Activated CD4-positive, alpha-beta T cell treated with anti-CD3 and anti-CD28 coated beads, Interleukin-2, amount 10 ng/mL, durations not matched to agents 24 days and 14 days (primary cell): ENCODE measurements around the gene PEX14. TPM values are rescaled to one million over a fixed set of nuclear protein-coding genes. Genes with fewer than 3 reads are reported as not detected.

Experiments used
- DNase-seq: peaks from one replicate; pipeline ENCODE4 v3.0.0; 2022
- H3K27ac Mint-ChIP-seq: one replicate; pipeline ENCODE4 v1.8.0; 2022; ENCODE audit warnings: mild to moderate bottlenecking, mixed read lengths
- H3K27me3 Mint-ChIP-seq: one replicate; pipeline ENCODE4 v1.8.0; 2022; ENCODE audit warnings: mixed read lengths
- H3K36me3 Mint-ChIP-seq: one replicate; pipeline ENCODE4 v1.8.0; 2022; ENCODE audit warnings: low read depth, mild to moderate bottlenecking, mixed read lengths
- H3K4me1 Mint-ChIP-seq: one replicate; pipeline ENCODE4 v1.8.0; 2021; ENCODE audit warnings: mixed read lengths
- H3K4me3 Mint-ChIP-seq: one replicate; pipeline ENCODE4 v1.8.0; 2022; ENCODE audit warnings: mild to moderate bottlenecking, moderate library complexity, mixed read lengths
- H3K9me3 Mint-ChIP-seq: one replicate; pipeline ENCODE4 v1.8.0; 2021; ENCODE audit warnings: mixed read lengths
- intact Hi-C: fragments of 100-400 bp; cut with micrococcal nuclease; formaldehyde crosslinking; loops from one replicate; pipeline ENCODE4 v1.15.1; 2023
- total RNA-seq: library from RNA; stranded (reverse); gene quantifications from 2 replicates; pipeline ENCODE4 v1.2.3, GENCODE V29; 2022

The PEX14 gene
- total RNA-seq, 1 donor from 2014 or later, result 21.6 TPM

DNA sequence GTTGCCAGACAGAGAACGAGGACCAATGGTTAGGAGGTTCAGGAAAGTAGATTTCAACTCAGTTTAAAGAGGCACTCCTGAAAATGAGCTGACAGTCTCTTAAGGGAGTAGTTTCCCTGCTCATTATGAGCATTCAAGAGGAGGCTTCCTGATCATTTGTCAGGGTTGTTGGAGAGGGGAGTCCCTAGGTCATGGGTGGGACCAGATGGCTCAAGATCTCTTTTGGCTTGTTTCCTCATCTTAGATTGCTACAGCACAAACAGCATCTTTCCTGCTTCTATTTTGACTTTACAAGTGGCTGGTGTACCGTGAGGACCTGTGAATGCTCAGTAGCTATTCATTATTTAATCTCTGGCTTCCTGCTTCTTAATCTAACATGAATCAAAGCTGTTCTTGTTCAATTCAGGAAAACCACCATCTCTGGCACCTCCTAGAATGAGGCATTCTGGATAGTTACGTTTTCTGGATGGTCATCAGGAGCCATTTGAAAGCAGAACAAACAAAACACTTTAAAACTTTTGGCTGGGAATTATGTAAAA, 47.6 kb downstream of the PEX14 start:
- intact Hi-C loops, result no loop called here
- Mint-ChIP-seq H3K9me3 (no peaks in the 10 kb centered on the region), H3K4me1 (peaks cover 29% of the 10 kb centered on the region), H3K27ac (no peak overlapping the region), H3K4me3 (no peak overlapping the region), H3K36me3 (peaks cover 17% of the 10 kb centered on the region), H3K27me3 (no peaks in the 10 kb centered on the region)
- DNase-seq, result no peak

DNA sequence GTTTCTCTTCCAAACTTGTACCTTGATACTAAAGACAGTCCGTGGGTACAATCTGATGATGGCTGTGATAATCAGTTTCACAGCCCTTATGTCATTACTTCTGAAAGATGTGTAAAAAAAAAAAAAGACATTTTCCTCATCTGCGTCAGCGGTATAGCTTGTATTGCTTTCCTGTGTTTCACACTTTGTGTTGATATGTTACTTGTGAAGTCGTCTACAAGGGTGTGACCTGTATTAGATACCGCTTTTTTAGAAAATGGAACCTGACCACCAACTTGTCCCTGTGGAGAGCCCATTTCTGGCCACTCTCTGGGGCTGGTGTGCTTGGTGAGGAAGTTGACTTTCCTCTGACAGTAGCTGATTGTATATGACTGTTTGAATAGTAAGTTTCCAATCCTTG, 50.5 kb downstream of the PEX14 start:
- no peak for DNase-seq
- H3K4me3 Mint-ChIP-seq, result no peak overlapping the region
- H3K4me1 Mint-ChIP-seq, result peaks cover 25% of the 10 kb centered on the region
- no peaks in the 10 kb centered on the region for H3K27me3 Mint-ChIP-seq
- H3K36me3 Mint-ChIP-seq, result peaks cover 14% of the 10 kb centered on the region
- no peaks in the 10 kb centered on the region for H3K9me3 Mint-ChIP-seq
- H3K27ac Mint-ChIP-seq, result no peak overlapping the region
- intact Hi-C loops, result no loop called here

DNA sequence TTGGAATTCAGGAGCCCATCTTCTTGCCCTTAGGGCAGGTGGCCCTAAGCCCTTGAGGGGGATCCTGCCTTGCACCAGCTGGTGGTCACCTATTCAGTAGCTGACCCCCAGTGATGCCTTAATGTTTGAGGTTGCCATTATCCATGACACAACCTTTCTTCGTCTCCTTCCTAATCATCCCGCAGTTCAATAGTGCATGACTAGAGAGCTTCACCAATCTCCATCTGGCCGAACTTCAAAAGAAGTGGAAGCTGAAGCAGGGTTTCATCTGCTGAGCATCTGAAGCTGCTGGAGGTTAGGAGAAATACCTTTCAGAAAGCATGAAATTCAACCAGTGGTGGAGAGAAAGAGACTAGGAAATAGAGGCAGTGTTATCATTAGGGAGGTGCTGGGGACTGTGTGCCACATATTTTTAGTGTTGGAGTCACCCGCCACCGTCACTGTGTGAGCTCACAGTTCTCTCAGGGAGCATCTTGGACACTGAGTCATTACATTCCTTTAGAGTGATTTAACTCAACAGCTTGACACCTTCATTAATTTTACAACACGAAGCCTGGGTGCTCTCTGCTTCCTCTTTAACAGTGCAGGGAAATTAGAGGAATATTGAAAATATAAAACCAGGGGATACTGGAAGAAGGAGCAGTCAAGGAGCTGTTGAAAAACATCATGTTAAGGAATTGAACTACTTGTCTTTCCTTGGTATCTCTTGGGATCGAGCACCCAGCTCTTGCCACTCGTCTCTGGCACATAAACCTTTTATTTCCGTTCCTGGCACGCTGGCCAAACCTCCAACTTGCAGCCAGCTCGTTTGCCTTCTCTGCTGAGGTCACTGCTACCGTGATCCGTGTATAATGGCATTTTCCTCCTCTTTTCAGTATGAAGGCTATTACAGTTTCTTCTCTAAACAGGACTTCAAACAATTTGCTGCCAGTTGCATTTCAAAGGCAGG, 53.6 kb downstream of the PEX14 start:
- peaks cover 9% of the 10 kb centered on the region for H3K4me1 Mint-ChIP-seq
- H3K27ac Mint-ChIP-seq, result no peak overlapping the region
- no peaks in the 10 kb centered on the region for H3K27me3 Mint-ChIP-seq
- intact Hi-C loops, result no loop called here
- H3K36me3 Mint-ChIP-seq, result peaks cover 9% of the 10 kb centered on the region
- DNase-seq, result no peak
- H3K9me3 Mint-ChIP-seq, result no peaks in the 10 kb centered on the region
- H3K4me3 Mint-ChIP-seq, result no peak overlapping the region

GRCh38 chr1:10529091-10529490, 54.3 kb downstream of the PEX14 start:
- no peak for DNase-seq
- no peak overlapping the region for H3K4me3 Mint-ChIP-seq
- H3K27ac Mint-ChIP-seq, result no peak overlapping the region
- H3K9me3 Mint-ChIP-seq, result no peaks in the 10 kb centered on the region
- no peaks in the 10 kb centered on the region for H3K27me3 Mint-ChIP-seq
- peaks cover 6% of the 10 kb centered on the region for H3K36me3 Mint-ChIP-seq
- intact Hi-C loops, result no loop called here
- H3K4me1 Mint-ChIP-seq, result peaks cover 9% of the 10 kb centered on the region

DNA sequence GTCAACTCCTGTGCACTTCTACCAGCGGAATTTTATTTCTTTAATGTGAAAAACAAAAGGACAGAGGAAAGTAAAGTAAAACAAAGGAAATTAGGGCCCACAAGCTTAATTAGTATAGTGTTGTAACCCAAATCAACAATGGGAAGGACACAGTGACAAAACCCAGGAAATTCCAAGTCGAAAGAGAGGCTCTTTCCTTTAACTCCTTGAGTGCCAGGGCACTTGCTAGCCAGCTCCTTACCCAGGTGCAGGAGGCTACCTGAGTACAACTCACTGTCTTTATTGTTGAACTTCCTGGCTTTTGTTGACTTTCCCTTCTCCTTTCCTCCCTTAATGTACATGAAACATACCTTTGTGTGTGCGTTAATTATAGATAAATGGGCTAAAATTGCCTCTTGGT, 55.0 kb downstream of the PEX14 start:
- no peaks in the 10 kb centered on the region for H3K27me3 Mint-ChIP-seq
- no peaks in the 10 kb centered on the region for H3K9me3 Mint-ChIP-seq
- no peak for DNase-seq
- no peak overlapping the region for H3K27ac Mint-ChIP-seq
- peaks cover 13% of the 10 kb centered on the region for H3K4me1 Mint-ChIP-seq
- peaks cover 6% of the 10 kb centered on the region for H3K36me3 Mint-ChIP-seq
- no peak overlapping the region for H3K4me3 Mint-ChIP-seq
- intact Hi-C loops, result no loop called here

- H3K4me3 Mint-ChIP-seq, result no peak overlapping the region
Measured at GRCh38 chr1:10530281-10530740, 55.6 kb downstream of the PEX14 start.

DNA sequence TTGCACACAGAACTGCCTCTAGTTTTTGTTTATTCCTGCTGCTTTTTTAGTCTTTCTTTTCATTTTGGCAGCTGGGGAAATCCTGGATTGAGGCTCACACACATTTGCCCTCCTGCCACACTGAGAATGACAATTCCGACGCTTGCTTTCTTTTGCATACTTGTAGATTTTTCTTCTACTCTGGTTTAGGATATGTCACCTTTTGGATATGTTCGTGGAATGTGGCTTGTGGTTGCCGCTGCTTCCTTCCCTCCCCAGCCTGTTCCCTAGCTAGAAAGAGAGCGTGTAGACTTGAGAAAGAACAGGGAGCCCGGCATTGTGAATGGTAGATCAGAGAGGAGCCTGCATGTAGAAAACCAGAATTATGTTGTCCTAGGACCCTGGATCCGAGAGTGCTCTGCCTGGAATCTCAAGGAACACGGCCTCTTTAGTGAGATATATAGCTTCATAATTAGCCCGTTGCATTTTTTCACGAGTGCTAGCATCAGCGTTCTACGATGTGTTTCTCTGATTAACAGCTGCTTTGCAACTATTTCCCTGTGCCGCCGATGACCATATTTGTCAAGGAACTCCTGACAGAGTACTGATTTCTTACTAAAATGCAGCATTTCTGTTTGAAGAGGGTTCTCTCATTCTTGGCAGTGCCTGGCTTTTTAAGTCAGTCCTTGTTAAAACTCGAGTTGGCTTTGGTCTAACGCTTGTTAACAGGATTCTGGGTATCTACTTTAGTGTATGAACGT, 56.2 kb downstream of the PEX14 start:
- no peaks in the 10 kb centered on the region for H3K9me3 Mint-ChIP-seq
- H3K27me3 Mint-ChIP-seq, result no peaks in the 10 kb centered on the region
- peaks cover 4% of the 10 kb centered on the region for H3K36me3 Mint-ChIP-seq
- intact Hi-C loops, result no loop called here
- no peak overlapping the region for H3K4me3 Mint-ChIP-seq
- no peak for DNase-seq
- H3K27ac Mint-ChIP-seq, result no peak overlapping the region
- peaks cover 11% of the 10 kb centered on the region for H3K4me1 Mint-ChIP-seq

More at GRCh38 chr1:10530281-10530740, 55.6 kb downstream of the PEX14 start:
- peaks cover 11% of the 10 kb centered on the region for H3K4me1 Mint-ChIP-seq
- no peaks in the 10 kb centered on the region for H3K27me3 Mint-ChIP-seq
- no peak for DNase-seq
- H3K27ac Mint-ChIP-seq, result no peak overlapping the region
- peaks cover 1% of the 10 kb centered on the region for H3K36me3 Mint-ChIP-seq
- intact Hi-C loops, result no loop called here
- no peaks in the 10 kb centered on the region for H3K9me3 Mint-ChIP-seq

GRCh38 chr1:10532362-10532761, 57.6 kb downstream of the PEX14 start:
- Mint-ChIP-seq H3K36me3 (peaks cover 7% of the 10 kb centered on the region), H3K9me3 (no peaks in the 10 kb centered on the region), H3K27ac (no peak overlapping the region), H3K27me3 (no peaks in the 10 kb centered on the region), H3K4me1 (peaks cover 11% of the 10 kb centered on the region), H3K4me3 (no peak overlapping the region)
- DNase-seq, result no peak
- intact Hi-C loops, result no loop called here

- Mint-ChIP-seq H3K36me3 (peaks cover 9% of the 10 kb centered on the region), H3K27me3 (no peaks in the 10 kb centered on the region), H3K9me3 (no peaks in the 10 kb centered on the region), H3K27ac (peak overlapping the region; percentile 0), H3K4me3 (no peak overlapping the region), H3K4me1 (peaks cover 16% of the 10 kb centered on the region)
- no peak for DNase-seq
- intact Hi-C loops, result no loop called here
Measured at GRCh38 chr1:10534519-10534918, 59.8 kb downstream of the PEX14 start.

DNA sequence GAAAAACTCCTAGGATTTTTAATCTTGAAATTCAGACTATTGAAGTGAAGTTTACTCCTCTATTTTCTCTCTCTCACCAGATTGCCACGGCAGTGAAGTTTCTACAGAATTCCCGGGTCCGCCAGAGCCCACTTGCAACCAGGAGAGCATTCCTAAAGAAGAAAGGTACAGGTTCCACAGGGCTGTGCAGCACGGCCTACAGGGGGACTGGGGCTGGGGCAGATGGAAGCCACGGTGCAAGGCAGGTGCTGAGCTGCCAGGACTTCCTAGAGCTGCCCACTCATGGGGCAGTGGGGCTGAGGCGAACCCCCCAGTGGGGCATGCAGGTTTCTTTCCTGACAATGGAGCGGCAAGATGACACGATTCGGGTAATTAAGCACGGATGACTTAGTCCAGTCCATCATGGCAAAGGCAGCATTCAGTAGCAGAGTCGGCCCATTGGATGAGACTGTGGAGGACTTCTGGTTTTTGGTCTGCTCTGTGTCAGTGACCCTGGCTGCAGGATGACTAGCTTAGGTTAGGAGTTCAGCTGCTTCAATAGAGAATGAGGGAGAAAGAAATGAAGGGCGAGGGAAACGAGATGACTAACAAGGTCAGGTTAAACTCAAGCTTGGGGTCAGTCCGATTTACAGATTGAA, 61.5 kb downstream of the PEX14 start:
- DNase-seq, result no peak
- H3K27me3 Mint-ChIP-seq, result no peaks in the 10 kb centered on the region
- H3K36me3 Mint-ChIP-seq, result peaks cover 12% of the 10 kb centered on the region
- intact Hi-C loops, result no loop called here
- H3K4me3 Mint-ChIP-seq, result no peak overlapping the region
- H3K9me3 Mint-ChIP-seq, result no peaks in the 10 kb centered on the region
- H3K27ac Mint-ChIP-seq, result peak overlapping the region; percentile 20
- H3K4me1 Mint-ChIP-seq, result peaks cover 17% of the 10 kb centered on the region

DNA sequence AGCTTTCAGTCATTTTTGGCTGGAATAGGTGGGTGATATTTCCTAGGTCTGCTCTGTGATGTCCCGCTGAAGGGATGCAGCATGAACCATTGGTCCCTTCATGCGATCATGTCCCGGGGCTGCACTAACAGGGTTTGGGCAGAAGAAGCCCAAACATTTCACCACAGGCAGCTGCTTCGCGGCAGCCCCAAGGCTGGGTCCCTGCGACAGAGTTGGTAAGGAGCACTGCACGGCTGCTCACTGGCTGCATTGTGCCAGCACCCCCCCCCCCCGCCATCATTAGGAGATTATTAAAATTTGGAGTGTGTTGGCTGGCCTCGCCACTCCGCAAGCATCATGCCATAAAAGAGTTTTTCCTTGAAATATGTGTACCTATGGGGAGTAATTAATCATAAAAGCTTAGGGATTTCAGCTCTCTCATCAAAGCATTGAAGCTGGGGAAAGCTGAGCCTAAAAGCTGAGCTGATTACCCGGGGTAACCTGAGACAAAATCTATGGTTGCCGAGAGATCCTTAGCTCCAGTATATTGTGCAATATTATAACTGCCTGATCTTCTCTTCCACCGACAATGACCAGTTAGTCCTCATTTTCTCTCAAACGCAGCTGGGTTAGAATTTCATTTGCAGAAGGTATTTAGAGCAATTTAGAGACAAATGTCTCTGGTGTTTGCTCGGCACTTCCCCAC, 62.5 kb downstream of the PEX14 start:
- Mint-ChIP-seq H3K4me1 (peaks cover 17% of the 10 kb centered on the region), H3K4me3 (no peak overlapping the region), H3K9me3 (no peaks in the 10 kb centered on the region), H3K27me3 (no peaks in the 10 kb centered on the region), H3K36me3 (peaks cover 16% of the 10 kb centered on the region), H3K27ac (no peak overlapping the region)
- intact Hi-C loops, result no loop called here
- DNase-seq, result no peak

DNA sequence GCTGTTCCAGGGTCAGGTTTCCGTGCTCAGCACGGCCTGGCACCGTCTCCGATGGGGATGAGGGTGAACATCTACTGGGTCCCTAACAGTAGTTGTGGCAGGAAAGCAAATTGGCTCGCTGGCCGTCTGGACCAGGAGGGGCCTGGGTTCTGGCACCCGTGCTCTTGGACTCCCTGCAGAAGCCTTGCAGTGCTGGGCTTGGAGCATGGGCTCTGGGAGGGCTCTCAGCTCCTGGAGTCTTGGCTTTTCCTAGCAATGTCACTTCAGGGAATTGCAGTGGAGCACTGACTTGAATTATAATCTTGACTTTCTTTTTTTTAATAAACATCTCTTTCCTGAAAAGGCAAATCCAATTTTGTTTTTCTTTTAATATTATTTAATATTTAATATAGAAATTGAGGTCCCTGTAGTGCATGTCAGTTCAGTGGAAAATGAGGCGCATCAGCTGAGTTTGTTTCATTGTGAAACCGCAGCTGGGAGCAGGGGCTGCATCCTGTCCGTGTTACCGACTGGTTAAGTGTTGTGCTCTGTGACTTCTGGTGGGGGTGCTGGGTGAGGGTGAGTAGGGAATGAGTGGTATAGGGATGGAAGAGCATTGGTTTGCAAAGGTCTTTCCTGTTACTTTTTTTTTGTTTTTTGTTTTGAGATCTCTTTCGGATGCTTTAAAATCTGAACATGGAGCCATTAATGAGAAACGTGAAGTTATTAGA, 64.1 kb downstream of the PEX14 start:
- Mint-ChIP-seq H3K36me3 (peaks cover 20% of the 10 kb centered on the region), H3K9me3 (no peaks in the 10 kb centered on the region), H3K27me3 (no peaks in the 10 kb centered on the region), H3K4me1 (peaks cover 20% of the 10 kb centered on the region), H3K4me3 (no peak overlapping the region), H3K27ac (no peak overlapping the region)
- DNase-seq, result no peak
- intact Hi-C loops, result no loop called here
